ENCODE data around the gene OR1J2.
A peak's percentile ranks its signal among the peaks of the same experiment; 100 is the strongest.
"Not testable (repeated sequence)": the region's sequence is repeated elsewhere in the genome, so short reads cannot be mapped to it uniquely, and the experiment has no call there.

OR1J2 gene

DNA sequence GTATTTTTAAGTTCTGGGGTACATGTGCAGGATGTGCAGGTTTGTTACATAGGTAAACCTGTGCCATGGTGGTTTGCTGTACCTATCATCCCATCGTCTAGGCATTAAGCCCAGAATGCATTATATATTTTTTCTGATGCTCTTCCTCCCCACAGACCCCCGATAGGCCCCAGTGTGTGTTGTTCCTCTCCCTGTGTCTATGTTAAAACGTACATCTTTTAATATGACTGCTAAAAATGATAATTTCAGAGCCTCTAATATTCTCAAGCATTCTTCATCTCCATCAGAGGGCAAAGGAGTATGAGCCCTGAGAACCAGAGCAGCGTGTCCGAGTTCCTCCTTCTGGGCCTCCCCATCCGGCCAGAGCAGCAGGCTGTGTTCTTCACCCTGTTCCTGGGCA lies at the start of gene OR1J2:
Gene OR1J2 (plus strand): TSS at position 301 of the 400 bp plus-strand sequence. CDS start 0 bp downstream, at position 301.
- DNase-seq = no peak

- DNase-seq = no peak
Measured at GRCh38 chr9:122463828-122464632, 46.6 kb upstream of the OR1J2 start.

DNA sequence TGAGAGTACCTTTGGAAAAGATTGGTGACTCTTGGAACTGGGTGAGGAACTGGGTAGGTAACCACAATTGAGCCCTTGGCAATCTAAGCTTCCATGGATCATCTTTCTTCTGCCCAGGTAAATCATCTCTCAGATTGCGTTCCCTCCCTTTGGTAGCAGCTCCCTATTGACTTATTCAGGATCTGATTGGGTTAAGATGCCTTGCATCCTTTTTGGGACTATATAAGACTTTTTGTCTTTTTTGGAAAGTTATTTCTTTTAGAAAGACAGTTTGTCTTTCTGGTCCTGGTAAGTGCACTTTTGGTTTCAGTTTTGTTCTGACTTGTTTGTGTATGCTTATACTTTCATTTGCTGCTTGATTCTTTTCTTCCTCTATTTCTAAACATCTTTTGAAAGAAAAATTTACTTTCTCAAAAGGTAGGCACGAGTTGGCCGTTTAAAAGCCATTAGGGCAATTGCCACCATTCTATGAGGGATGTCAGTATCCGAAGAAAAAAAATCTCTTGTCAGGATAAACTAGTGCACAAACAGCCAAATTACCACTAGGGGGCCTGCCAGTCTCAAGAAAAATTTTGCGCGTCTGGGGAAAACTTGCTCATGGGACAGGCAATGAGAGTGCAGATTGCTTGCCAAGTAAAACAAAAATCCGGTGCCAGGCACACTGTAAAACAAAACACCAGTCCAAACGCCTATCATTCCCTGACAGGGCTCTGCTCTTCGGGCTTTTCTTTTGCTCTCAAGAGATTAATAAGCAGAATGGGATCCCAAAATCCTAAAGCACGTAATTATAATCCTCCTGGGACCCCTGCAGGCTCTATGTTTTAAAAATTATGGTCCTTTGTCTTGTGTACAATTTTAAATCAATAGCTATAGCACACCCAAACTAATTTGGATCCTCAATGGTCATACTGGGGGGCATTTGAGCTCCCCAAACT lies 45.7 kb upstream of the OR1J2 start:
- DNase-seq = peak; percentile 5 to 76

- no peak for DNase-seq
Measured at GRCh38 chr9:122466456-122466855, 44.1 kb upstream of the OR1J2 start.

- no peak for DNase-seq
Measured at GRCh38 chr9:122468735-122469134, 41.9 kb upstream of the OR1J2 start.

DNA sequence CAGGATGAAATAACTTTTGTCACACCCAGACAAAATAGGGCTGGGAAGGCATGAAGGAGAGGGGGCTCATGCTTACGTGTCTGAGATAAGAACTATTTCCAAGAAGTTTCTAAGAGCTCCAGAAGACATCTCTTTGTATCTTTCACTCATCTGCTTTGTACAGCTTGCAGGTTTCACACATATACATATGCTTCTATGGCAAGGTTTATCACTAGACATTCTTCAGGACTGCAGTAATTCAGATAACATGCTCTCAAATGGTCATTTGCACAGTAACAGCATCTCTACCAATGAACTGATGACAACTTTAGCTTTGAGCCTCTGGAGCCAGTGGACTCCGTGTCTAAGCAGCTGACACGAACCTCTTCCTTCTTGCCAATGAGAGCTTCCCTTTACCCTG lies 36.0 kb upstream of the OR1J2 start:
- no peak for DNase-seq

DNA sequence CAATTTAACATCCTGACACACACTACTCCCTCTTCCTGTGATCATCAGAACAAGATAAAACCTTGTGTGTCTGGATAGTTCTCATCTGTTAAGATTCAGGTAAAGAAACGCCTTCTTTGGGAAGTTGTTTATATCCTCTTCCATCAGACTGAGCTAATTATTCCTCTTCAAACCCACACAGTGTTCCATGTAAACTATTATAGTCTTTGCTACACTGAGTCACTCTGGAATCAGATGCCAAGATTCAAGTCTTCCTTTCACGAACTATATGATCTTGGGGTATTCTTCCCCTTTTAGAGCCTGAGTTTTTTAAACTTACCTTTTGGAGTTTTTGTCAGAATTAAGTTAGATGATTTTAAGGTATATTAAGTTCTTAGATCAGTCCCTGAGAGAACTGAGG lies 34.9 kb upstream of the OR1J2 start:
- DNase-seq = no peak

DNA sequence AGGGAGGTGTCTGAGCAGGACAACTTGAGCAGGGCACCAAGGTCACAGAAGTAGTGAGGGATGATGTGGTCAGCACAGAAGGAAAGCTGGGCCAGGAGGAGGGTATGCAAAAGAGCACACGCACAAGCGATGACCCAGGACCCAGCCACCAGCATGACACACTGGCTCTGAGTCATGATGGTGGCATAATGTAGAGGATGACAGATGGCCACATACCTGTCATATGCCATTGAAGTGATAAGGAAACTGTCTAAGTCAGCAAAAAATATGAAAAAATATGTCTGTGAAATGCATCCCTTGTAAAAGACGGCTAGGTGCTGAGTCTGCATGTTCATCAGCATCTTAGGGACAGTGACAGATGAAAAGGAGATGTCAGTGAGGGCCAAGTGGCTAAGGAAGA lies 33.3 kb upstream of the OR1J2 start:
- no peak for DNase-seq

- no peak for DNase-seq
Measured at GRCh38 chr9:122477826-122478225, 32.8 kb upstream of the OR1J2 start, which contains the start of gene OR1J1. TSS of gene OR1J1 (minus strand) at chr9:122477926. CDS start at chr9:122477926, 0 bp downstream.

DNA sequence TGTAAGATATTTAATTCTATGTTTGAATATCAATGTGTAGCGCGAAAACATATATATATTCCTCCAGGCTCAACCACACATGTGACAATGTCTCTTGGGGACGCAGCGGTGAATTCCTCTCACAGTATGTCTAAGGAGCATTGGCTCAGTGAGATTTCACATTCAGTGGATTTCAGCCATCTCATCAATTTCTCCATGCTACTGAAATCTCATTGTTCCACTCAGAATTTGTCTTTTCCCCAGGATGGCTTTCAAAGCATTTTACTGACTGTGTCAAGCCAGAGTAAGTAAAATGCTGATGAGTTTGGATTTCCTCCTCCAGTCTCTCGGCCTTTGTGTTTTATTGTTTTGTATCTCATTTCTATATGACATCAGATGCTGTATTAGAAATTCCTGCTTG lies 31.5 kb upstream of the OR1J2 start:
- DNase-seq = no peak

DNA sequence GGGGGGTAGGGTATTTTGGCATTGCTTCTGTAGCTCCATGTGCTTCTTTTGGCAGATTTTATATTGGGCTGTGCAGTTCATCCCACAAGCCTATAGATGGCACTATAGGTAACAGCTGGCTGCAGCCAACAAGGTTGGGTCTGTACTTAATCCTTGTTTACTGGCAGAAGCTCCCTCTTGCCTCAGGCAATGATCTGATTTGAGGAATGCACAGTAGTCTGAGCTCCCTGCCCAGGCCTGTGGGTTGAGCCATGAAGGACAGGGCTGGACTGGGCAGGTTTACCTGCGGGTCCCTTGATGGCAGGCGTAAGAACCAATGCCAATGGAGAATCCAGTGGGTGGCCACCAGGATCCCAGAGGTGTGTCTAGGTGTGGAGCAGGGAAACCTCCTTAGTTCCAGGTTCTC lies 11.7 kb upstream of the OR1J2 start:
- peak in 1 of 2 donors; percentile 6 for DNase-seq

DNA sequence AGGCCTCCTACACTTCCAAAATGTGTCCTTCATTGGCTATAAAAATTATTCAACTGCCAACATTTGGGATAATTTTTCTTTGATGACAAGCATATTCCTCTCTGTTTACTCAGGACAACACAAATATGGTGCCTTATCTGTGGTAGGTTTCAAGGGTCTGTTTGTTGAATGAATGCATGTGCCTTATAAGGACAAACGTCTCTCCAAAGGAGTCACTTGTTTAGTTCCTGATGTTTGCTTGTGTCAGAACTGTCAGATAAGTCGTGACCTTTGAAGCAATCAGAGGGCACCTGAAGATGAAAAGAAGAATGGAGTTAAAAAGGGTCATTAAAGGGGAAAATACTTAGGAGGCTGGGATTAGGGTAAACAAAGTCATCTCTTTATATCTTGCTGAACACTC lies 3.6 kb upstream of the OR1J2 start:
- no peak for DNase-seq

- no peak for DNase-seq
Measured at GRCh38 chr9:122518226-122518625, 7.6 kb downstream of the OR1J2 start.

- no peak for DNase-seq
Measured at GRCh38 chr9:122518841-122519240, 8.2 kb downstream of the OR1J2 start, which contains the start of gene OR1J4. TSS of gene OR1J4 (plus strand) at chr9:122519141. CDS start at chr9:122519141, 0 bp downstream.

- no peak for DNase-seq
Measured at GRCh38 chr9:122519376-122519775, 8.8 kb downstream of the OR1J2 start.

GRCh38 chr9:122526602-122527001 lies 16.0 kb downstream of the OR1J2 start:
- no peak for DNase-seq

- DNase-seq = no peak
Measured at GRCh38 chr9:122527193-122527592, 16.6 kb downstream of the OR1J2 start, which contains the start of gene OR1N1. TSS of gene OR1N1 (minus strand) at chr9:122527293. CDS start at chr9:122527293, 0 bp downstream.

- not testable (repeated sequence) for DNase-seq
Measured at GRCh38 chr9:122531157-122531556, 20.6 kb downstream of the OR1J2 start.

- no peak for DNase-seq
Measured at GRCh38 chr9:122536134-122536533, 25.5 kb downstream of the OR1J2 start.

- DNase-seq = not testable (repeated sequence)
Measured at GRCh38 chr9:122537066-122537465, 26.5 kb downstream of the OR1J2 start.

DNA sequence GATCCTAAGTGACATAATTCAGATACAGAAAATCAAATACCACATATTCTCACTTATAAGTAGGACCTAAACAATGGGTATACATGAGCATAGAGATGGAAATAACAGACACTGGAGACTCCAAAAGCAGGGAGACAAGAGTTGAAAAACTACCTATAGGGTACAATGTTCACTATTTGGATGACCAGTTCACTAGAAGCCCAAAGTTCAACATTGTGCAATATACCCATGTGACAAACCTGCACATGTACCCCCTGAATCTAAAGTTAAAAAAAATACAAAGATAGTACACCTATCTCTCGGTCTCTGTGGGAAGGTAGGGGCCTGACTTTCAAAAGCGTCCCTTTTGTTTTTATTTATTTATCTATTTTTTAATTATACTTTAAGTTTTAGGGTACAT lies 28.2 kb downstream of the OR1J2 start:
- DNase-seq = no peak

DNA sequence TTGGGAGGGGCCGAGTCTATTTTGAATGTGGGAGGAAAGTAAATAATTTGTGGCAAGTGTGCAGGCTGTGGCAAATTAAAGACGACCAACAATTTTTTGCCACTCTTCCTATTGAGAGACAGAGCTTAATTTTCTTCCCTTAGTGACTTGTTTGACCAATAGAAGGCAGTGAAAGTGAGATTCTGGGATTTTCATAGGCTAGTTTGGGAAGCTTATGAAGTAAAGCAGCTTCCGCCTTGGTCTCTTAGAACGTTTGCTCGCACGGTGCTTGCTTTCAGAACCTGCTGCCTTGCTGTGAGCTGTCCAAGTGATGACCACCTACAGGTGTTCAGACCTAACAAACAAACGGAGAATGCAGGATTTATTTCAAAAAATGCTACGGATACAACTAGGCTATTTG lies 35.6 kb downstream of the OR1J2 start:
- DNase-seq = no peak

GRCh38 chr9:122551371-122551770 lies 40.8 kb downstream of the OR1J2 start:
- no peak for DNase-seq

DNA sequence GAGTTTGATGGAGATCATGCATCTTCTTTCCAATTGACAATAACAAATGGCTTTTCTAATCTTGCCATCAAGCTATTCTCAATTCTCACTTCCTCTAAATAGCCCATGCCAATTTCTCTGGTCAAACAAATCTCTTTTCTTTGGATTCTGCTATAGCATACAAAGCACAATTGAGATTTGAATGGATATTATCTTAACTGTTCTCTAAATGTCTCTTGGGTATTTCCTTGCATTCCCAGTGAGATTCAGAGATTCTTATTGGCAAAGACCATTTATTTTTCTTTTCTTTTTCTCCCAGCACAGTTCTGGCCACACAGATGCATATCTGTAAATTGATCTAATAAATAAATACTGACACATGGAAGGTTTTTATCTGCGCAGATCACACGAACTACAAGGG lies 42.2 kb downstream of the OR1J2 start, which contains the start of gene OR1N2:
Gene OR1N2 (plus strand): TSS at position 301 of the 400 bp plus-strand sequence. CDS start 100 bp downstream, outside the sequence.
- no peak for DNase-seq
